Measurements from ENCODE around the gene COL6A2. TPM values are rescaled to one million over a fixed set of nuclear protein-coding genes. Genes with fewer than 3 reads are reported as not detected.
"Not testable (repeated sequence)": the region's sequence is repeated elsewhere in the genome, so short reads cannot be mapped to it uniquely, and the experiment has no call there.

COL6A2 gene
- polyA plus RNA-seq, 1 donor = 161 TPM

DNA sequence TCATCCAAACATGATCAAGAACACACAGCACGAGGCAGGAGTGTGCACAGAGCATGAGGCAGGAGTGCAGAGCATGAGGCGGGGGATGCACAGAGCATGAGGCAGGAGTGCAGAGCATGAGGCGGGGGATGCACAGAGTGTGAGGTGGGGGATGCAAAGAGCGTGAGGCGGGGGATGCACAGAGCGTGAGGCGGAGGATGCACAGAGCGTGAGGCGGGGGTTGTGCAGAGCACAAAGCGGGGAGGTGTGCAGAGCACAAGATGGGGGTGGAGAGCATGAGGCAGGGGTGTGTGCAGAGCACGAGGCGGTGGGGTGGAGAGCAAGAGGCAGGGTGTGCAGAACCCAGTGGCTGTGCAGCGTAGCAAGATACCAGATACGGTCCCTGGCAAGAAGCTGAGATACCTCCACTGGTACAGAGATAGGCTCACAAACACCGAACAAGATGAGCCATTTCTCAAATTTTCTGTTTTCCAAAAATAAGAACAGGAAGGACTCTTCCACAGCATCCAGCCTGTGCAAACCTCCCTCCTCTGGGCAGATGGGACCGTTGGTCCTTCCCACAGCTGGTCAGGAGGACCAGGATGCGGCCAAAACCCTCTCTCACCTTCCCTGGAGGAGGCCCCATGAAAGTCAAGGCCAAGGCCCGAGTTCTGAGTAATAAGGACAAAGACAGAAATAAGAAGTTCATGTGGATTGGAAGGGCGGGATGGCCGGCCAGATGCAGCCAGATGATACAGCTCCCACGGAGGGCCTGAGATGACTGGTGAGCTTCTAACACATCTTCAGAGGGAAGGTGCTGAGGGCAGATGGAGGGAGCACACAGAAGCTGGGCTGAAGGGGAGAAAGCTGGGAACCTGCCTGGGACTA is 74.3 kb downstream of the COL6A2 start:
- no peak for DNase-seq

DNA sequence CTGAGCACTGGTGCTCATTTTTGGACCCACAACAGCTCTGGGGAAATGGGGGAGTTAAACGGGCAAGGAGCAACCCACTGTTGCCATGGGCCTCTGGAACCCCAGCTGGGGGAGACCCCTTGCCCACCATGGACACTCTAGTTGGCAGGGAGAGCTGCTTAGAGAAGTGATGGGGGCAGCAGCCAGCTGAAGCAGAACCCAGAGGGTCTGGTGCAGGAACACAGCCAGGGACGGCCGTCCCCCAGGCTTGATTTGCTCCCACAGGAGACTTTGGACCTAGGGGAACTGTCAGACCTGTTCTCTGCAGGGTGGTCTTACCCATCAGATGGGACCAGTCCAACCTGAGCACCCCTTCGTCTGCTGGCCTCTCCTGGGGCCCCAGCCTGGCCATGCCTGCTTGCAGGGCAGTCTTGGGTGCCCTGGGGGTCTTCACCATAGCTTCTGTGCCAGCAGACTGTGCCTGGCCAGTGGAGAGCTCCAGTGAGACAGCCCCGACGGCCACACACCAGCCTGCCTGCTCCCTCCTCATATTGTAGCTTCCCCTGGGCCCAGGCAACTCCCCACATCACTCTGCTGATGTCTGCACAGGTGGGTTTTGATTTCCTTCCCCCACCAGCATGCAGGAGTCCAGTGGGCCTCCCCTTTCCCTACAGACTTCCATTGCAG is 75.1 kb downstream of the COL6A2 start:
- DNase-seq = no peak

DNA sequence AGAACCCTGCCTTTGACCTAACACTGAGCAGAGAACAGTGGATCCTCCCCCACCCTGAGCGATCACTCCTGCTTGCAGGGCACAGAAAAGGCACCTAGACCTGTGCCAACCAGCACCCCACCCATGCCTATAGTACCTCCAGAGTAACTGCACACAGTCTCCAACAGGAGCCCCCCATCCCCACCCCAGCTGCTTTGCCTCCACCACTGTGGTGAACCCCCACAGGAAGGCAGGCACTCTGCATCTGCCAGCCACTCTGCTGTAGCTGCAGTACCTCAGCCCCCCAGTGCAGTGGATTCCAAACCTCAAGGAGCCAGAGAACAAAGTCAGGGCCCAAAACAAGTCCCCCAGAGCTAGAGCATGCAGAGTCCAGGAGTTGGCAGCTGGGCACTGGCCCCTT is 75.7 kb downstream of the COL6A2 start:
- no peak for DNase-seq

DNA sequence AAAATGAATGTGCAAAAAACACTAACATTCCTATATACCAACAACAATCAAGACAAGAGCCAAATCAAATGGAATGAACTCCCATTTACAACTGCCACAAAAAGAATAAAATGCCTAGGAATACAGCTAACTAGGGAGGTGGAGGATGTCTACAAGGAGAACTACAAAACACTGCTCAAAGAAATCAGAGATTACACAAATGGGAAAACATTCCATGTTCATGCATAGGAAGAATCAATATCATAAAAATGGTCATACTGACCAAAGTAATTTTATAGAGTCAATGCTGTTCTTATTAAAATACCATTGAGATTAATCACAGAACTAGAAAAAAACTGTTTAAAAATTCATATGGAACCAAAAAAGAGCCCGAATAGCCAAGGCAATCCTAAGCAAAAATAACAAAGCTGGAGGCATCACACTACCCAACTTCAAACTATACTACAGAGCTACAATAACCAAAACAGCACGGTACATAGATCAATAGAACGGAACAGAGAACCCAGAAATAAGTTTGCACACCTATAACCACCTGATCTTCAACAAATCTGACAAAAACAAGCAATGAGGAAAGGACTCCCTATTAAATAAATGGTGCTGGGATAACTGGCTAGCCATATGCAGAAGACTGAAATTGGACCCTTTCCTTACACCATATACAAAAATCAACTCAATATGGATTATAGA is 78.7 kb downstream of the COL6A2 start:
- DNase-seq = not testable (repeated sequence)

DNA sequence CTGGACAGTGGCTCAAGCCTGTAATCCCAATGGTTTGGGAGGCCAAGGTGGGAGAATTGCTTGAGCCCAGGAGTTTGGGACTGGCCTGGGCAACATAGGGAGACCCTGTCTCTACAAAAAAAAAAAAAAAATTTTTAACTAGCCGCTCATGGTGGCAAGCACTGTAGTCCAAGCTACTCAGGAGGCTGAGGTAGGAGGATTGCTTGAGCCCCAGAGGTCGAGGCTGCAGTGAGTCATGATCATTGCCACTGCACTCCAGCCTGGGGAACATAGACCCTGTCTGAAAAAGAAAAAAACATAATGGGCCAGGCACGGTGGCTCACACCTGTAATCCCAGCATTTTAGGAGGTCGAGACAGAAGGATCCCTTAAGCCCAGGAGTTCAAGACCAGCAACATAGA is 81.0 kb downstream of the COL6A2 start:
- no peak for DNase-seq

Other genes starting within 250 kb of the COL6A2 start
- gene COL6A1, start 116.3 kb upstream of the COL6A2 start, polyA plus RNA-seq (ENCODE audit: insufficient read length) = 205 TPM
- gene FTCD, start 57.5 kb downstream of the COL6A2 start, polyA plus RNA-seq (ENCODE audit: insufficient read length) = 34.1 TPM
- 9.0 TPM for gene SPATC1L, start 86.3 kb downstream of the COL6A2 start, polyA plus RNA-seq (ENCODE audit: insufficient read length)
- gene LSS, start 130.7 kb downstream of the COL6A2 start, polyA plus RNA-seq (ENCODE audit: insufficient read length) = 38.8 TPM
- gene MCM3AP, start 187.5 kb downstream of the COL6A2 start, polyA plus RNA-seq (ENCODE audit: insufficient read length) = 103 TPM
- 24.8 TPM for gene YBEY, start 188.2 kb downstream of the COL6A2 start, polyA plus RNA-seq (ENCODE audit: insufficient read length)
- gene C21orf58, start 225.8 kb downstream of the COL6A2 start, polyA plus RNA-seq (ENCODE audit: insufficient read length) = 22.3 TPM
- 43.5 TPM for gene PCNT, start 226.0 kb downstream of the COL6A2 start, polyA plus RNA-seq (ENCODE audit: insufficient read length)